GF-D8 (cell line): ENCODE data around the gene FRMD1.

Source experiments
- DNase-seq: peaks from one replicate; lab custom pipeline; 2025; lab: John Stamatoyannopoulos, UW

FRMD1 gene

DNA sequence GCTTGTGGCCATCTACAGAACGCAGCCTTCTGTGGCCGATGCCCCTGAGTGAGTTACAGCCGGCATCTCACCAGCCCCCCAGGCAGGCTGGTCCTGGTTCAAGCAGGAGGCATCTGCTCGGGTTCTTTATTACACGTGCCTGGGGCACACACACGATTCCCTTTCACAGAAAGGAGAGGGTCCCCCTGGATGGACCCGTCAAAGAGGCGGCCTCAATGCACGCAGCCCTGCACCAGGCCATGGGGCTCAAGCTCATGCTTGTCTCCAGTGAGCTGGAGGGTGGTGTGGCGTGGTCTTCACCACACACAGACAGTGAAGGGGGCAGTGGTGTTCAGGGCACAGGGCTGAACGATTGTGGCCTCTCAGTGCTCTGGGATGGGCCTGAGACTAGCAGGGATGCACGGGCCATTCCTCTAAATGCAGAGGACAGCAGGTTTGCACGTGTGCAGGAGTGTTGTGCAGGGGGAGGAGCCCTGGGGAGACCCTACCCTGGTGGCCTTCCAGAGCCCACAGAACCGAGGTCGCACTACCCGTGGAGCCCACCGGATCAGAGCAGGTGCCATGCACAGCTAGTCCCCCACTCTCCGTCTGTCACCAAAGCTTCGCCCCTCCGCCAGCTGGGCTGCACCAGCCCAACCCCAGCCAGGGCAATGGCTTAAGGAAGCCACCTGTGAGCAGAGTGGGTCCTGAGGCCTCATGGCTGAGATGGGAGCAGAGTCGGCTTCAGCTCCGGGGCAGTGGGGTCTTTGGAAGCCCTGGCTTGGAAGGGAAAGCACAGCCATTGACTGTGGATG is 23.1 kb downstream of the FRMD1 start:
- no peak for DNase-seq

DNA sequence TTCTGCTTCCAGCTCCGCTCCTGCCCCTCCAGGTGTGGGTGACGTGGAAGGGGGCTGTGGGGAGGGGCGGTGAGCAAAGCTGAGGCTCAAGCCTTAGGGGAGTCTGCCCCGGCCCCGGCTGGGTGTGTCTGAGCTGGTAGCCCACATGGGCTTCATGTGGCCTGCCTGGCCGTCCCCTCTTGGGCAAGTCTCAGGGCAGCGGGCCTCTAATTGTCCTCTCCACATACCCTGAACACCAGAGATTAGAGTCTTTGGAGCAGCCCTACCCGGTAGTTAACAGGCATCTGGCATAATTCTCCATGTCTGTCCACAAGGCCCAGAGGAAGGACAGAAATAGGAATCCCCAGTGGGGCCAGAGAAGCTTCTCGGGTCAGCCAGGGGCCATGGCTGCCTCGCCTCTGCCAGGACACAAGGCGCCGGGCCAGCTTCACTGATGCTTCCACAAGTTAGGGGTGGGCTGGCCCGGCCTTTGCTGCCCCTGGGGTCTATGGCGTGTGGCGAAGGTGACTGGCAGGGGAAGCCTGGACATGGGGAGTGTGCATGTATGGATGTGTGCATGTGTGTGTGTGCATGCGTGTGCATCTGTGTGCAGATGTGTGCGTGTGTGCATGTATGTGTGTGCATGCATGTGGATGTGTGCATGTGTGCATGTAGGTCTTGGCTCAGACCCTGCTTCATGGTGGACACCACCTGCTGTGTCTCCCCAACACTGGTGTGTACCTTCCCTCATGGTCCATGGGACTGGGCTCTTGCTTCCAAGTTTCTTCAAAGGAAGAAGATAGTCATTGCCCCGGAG is 24.0 kb downstream of the FRMD1 start:
- DNase-seq, result no peak

DNA sequence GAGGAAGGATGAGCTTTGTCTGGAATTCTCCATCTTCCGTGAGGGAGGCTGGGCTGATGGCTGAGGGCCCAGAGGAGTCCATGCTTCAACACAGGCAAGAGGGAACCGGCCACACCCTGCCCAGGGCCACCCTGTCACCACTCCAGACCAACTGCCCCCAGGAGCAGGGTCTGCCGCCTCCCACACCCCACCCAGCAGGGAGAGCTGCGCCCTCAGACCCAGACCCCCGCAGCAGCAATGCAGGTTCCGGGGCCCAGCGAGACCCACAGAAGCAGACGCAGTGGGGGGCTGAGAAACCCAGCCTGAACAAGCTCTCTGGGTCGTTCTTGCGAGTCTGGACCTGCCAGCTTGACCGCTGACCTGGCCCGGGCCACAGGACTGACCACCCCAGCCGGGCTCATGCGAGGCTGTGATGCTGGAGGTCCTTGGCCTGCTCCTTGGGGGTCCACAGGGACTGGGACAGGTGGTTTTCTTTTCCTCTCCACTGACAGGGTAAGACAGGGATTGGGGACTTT is 25.0 kb downstream of the FRMD1 start:
- DNase-seq, result no peak

DNA sequence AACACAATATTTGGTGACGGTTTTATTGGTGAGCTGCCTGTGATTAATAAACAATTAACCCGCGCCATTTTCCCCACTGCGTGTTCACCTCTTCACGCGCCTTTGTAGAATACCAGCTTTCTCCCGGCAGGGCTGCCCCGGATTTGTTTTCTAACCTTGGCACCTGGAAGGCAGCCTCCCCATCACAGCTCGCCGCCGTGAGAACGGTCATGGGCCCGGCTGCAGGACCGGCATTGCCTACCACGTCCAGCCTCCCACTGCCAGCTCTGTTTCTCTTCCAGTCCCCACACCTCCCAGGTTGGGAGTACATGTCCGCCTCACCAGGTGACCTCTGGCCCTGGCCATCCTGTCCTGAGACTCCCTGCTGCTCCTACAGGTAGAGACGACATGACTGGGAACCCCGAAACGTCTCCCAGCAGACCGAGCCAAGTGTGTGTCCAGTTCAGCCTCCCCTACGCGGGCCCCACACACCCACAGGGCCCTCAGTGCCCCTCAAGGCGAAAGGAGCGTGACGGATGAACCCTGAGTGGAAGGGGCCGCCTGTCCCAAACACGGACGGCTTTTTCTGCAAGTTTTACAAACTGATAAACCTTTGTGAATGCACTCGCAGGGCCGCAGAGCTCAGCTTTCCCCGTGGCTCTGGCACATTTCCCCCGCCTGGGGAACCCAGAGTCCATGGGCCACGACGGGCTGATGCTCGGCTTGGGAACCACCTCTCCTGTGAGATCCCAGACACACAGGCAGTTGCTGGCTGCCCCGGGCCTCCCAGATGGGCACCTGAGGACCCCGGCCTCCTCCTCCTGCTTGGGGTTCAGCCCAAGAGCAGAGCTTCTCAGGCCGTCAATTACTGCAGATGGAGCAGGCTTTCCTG is 25.7 kb downstream of the FRMD1 start:
- no peak for DNase-seq

DNA sequence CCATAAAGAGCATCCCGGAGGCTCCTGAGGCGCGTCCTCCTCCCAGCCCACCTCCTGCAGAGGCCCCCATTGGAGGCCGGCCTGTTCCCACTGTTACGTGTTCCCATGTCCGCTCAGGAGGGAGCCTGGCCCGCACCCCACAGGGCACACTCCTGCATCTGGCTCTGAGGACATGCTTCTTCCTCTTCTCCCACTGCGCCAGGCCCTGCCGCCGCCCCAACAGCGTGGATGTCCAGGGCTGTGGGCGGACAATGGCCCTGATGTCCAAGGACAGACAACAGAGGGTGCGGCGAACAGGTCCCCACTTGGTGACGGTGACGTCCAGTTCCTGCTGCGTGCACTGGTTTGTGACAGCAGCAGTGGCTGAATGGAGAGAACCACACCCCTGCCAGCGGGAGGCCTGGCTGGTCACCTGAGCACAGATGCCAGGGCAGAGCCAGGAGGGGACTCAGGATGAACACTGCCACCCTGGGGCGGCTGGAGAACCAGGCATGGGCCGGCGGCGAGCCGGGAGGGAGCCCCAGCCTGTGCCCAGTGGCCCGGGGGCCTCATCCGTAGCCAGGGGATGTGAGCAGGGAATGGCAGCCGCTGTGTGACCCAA is 26.6 kb downstream of the FRMD1 start:
- no peak for DNase-seq

DNA sequence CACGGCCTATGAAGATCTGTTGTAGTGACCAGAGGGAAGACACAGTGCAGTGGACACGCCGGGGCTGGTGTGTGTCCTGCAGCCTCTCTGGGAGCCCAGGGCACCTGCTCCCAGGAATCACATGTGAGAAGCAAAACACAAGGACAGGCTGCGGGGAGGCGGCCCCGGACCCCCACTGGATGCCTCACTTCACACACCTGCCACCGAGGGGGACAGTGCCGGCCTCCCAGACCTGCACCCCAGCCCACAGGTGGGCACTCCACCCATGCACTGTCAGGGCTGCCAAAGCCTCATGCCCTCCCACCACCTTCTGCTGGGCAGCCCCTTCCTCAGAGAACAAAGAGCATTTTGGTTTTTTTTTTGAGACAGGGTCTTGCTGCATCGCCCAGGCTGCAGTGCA is 27.4 kb downstream of the FRMD1 start:
- DNase-seq, result no peak

DNA sequence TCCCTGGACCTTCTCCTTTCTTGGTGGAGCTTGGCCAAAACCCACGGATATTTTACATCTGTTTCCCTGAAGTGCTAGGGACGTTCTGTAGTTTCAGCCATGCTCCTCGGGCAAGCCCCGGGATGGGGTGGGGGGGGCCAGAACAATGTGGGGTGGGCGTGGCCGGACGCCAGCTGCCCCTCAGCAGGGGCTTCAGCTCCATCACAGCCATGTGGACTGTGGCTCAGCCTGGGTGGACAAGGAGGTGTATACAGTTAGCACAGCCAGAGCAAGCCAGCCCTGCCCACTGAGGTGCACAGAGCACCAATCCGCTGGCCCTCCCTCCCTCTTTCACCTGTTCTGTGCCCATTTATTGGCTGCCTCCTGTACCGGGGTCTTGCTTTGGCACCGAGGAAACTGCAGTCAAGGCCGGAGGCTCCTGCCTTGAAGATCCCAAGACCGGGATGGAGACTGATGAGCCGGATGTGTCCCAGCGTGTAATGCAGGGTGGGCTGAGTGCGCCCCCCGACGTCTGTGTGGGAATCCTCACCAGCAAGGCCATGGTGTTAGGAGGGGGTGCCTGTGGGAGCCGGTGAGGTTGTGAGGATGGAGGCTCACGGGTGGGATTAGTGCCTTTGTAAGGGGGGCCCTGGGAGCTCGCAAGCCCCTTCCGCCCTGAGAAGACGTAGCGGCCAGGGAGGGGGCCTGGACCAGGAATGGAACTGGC is 28.0 kb downstream of the FRMD1 start:
- no peak for DNase-seq

DNA sequence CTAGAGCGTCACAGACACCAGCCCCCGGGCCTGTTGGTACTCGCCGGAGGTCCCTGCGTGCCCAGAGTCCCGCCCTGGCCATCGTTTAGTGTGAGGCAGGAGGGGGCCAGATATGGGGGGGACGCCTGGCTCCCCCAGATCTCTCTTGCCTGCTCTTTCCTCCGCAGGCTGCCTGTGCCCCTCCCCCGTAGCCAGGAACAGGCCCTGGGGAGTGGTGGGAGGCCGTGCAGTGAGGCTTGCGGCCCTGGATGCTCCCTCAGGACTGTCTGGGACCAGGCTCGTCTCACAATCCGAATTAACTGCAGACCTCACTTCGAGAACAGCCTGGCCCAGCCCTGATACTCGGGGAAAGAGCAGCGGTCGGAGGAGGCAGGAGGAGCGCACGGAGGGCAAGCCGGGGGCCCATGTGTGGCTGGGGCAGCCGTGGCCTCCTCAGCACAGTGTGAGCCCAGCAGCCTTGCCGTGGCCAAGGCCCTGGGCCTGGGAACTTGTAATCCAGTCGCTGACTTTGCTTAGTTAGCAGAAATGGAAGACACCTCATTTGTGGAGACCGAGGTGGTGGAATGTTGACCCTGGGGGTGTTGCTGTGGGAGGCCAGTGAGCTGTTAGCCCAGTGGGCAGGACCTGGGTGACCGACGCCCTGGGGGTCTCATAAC is 28.7 kb downstream of the FRMD1 start:
- DNase-seq, result no peak

DNA sequence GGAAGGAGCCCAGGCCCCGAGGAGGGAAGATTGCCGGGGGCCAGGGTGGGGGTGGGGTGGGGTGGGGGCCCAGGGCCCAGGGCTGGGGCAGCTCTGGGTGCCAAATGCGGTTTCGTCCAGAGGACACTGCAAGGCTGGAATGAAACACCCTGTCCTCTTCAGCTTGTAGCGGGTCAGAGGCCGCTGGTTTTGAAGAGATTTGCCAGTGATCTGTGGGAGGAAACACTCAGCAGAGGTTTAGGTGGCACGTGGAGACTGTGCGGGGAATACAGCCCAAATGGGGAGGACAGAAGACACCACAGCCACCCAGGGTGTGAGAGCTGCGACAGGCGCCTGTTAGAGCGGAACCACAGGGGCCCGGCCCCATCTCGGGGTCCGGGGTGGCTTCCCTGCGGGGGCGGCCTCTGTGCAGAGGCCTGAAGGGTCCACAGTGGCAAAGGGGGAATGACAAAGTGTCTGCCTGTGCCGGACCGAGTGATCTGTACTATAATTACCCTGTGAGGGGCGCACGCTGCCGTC is 29.2 kb downstream of the FRMD1 start:
- no peak for DNase-seq

DNA sequence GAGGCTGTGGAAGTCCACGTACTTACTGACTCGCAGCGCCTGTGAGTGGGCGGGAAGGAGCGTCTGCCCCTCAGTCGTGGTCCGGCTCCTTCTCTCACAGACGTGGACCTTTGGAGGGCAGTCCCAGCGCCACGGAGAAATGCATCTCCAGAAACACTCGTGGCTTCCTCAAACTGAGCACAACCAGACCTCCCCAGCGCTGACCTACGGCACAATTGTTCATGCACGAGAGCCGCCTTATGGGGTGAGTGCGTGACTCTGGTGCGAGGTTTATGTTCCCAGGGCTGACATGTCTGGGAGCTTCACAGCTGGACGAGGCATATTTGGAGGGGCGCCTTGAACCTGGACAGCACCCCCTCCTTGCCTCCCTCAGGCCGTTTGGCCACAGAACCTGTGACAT is 29.7 kb downstream of the FRMD1 start:
- DNase-seq, result no peak

DNA sequence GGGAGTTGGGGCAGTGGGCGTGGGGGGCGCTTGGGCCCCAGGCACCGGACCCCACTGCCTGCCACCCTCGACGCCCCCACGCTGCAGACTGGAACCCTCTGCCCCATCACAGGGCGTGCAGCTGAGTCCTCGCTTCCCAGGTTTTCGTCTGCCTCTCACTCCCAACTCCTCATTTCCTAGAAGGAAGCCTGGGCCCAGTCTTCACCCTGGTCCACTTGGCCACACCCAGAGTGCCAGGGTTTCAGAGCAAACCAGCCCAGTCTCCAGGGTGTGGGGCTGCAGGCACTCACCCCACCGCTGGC is 30.3 kb downstream of the FRMD1 start:
- DNase-seq, result no peak

DNA sequence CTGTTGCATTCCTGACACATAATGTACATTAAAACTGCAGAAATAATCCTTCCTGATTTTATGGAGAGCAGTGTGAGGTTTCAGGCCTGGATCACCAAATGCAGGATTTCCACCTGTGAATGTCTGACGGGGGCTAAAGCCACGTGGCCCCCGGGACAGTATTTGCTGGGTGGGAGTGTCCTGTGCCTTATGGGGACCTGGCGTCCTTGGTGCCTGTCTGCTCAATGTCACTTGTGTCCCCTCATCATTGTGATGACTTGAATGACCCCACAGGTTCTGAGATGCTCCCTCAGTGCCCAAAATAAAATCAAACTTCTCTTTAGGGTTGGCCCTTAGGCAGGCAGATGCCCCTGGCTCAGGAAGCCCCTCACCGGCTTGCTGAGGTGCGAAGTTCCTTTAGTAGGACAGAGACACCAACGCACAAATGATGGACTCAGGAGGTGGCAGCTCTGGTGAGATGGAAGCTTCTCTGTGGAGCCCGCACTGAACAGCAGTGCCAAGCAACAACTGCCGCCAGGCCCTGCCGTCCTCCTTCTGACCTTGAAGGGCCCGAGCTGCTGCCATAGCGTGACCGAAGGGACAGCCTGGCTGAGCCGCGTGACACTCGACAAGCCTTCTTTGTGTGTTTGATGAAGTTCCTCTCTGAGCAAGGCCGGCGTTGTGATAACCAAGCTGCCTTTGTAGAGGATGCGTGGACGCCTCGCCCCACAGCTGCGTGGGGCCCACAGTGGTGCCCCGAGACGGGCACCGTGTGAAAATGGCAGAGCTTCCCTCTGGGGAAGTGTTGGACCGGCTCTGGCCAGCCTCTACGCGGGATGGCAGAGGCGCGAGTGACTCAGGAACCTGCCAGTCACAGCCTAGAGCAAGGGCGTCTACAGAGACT is 30.9 kb downstream of the FRMD1 start:
- DNase-seq, result no peak

DNA sequence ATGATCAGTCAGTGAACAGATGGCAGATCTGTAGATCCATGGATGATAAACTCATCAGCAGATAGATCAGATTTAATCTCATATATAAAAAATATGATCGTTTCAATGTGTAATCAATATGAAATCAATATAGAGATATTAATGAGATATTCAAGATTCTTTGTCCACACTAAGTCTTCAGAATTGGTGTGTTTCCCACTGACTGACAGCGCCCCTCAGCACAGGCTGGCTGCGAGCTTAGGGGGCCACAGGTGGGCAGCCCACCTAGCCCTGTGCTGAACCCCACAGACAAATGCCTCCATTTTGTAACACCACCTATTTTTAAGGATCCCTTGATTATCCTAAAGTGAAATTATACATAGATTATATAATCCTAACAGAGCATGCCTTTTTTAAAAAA is 32.3 kb downstream of the FRMD1 start:
- no peak for DNase-seq

DNA sequence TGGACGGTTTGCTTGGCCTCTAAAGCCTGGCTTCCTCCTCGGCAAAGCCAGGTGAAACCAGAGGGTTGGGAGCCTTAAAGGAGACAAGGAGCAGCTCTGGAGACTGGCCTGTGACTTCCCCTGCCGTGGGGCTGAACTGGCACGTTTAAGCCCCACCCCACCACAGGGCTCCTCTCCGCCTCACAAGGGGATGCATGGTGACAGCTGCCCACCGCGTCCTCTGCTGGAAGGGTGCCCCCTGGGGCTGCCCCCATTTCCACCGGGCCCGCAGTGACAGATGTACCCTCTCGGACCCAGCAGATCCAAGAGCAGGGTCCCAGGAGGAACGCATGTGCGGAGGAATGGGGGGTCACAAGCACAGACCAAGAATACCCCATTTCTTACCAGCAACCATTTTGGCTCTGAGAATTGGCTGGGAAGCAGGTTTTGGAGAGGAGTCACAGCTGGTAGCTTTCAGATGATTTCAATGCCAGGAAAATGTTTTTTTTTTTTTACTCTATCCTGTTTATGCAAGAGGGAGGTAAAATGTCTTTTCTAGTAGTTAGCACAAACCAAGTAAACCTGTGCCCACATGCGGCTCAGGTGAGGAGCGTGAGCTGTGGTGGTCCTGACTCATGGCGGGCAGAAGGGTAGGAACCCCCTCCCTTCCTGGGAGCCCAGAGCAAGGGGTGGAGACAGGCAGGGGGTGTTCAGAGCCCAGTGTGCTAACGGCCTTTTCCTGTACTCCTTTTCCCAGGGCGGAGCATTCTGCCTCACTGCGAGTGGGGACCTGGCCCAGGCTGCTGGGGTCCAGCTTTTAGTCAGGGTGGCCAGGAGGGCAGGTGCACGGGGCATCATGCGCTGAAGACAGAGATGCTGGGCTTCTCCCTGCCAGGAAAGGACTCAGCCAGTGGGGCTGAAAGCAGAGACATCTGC is 33.0 kb downstream of the FRMD1 start:
- DNase-seq, result no peak

DNA sequence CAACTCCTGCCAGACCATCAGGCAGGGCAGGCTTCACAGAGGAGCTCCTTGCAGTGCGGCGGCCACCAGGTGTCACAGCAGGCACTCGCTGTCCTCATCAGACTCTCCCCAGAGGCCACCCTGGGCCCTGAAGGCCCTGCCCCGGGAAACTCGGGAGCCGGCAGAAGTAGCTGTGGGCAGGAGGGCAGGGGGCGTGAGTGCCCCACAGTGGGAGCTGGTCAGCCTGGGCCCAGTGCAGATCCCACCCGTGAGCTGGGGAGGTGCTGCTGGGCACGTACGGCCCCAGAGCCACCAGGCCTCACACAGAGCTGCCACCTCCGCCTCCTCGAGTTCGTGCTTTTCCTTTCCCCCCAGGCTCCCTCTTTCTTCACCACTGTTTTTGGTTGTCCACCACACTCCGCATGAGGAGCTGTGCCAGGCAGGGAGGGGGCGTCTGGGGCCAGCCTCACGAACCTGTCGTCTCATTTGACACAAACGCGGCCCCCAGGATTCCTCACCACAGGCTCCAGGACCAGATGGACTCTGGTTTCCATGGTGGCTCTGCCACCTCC is 33.8 kb downstream of the FRMD1 start:
- DNase-seq, result no peak

DNA sequence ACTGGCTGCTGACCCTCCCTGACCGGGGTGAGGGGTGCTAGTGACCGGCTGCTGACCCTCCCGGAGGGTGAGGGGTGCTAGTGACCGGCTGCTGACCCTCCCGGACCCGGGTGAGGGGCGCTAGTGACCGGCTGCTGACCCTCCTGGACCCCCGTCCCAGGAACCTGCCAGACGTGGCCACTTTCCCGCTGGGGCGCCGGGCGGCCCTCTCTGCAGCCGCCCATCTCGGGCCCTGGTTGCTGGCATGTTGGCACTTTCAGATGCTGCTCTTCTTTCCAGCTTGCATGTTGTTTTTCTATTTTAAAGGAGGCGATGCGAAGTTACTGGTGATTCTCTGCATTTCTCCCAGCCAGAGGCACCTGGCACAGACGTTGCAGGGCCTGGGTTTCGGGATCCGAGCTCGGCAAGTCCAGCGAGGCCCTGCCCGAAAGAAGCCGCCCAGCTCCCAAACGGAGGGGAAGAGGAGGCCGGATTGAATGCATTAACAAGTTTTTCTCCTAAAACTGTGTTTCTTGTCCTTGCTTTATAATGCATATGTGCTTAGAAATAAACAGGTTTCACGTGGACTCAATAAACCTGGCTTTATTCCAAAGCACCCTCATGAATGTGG is 34.4 kb downstream of the FRMD1 start:
- no peak for DNase-seq

DNA sequence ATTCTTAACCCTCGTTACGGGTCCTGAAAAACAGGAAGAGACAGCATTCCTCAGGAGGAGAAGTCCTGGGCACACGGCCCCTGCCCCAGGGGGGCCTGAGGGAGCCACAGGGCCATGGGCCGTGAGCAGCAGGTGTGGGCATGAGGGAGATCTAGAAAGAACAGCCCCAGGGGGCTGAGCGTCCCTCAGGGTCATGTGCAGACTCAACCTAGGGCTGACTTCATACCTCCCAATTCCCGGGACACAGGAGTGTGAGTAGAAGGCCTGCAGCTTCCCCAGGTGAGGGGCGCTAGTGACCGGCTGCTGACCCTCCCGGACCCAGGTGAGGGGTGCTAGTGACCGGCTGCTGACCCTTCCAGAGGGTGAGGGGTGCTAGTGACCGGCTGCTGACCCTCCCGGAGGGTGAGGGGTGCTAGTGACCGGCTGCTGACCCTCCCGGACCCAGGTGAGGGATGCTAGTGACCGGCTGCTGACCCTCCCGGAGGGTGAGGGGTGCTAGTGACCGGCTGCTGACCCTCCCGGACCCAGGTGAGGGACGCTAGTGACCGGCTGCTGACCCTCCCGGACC is 35.1 kb downstream of the FRMD1 start:
- no peak for DNase-seq
